Loucy (cell line): ENCODE data around the gene KRTAP19-2.

Experiments used
- EZH2phosphoT487 ChIP-seq: fragments of 200-600 bp; IDR thresholded peaks from 2 replicates; pipeline ENCODE4 v1.6.1; 2018; ENCODE audit warnings: antibody characterized with exemption, mild to moderate bottlenecking, moderate library complexity, borderline replicate concordance
- TF ChIP-seq, protein P1 (sequence below): fragments of 200-600 bp; sonication (generic); conservative IDR thresholded peaks from 2 replicates; pipeline ENCODE4 v1.5.1; 2014; ENCODE audit warnings: mild to moderate bottlenecking, antibody characterized with exemption, low read length

DNA sequence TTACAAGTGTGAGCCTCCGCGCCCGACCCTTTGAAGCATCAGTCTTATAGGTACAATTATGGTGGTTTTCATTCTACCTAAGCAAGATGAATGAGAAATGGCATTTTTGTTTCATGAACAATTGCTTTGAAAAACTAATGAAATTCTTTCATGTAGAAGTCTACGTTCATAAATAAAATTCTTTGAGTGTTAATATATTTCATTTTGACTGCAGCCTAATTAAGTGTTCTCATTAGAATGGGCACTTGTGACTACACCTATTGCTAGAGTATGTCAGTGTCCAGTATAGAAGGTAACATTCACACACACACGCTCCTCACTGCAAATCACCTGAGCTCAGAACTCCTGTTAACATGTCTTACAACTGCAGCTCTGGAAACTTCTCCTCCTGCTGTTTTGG lies 47.3 kb downstream of the KRTAP19-2 start, which contains the start of gene KRTAP15-1:
- TF ChIP-seq, protein P1, sequence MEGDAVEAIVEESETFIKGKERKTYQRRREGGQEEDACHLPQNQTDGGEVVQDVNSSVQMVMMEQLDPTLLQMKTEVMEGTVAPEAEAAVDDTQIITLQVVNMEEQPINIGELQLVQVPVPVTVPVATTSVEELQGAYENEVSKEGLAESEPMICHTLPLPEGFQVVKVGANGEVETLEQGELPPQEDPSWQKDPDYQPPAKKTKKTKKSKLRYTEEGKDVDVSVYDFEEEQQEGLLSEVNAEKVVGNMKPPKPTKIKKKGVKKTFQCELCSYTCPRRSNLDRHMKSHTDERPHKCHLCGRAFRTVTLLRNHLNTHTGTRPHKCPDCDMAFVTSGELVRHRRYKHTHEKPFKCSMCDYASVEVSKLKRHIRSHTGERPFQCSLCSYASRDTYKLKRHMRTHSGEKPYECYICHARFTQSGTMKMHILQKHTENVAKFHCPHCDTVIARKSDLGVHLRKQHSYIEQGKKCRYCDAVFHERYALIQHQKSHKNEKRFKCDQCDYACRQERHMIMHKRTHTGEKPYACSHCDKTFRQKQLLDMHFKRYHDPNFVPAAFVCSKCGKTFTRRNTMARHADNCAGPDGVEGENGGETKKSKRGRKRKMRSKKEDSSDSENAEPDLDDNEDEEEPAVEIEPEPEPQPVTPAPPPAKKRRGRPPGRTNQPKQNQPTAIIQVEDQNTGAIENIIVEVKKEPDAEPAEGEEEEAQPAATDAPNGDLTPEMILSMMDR: no peak
- no peak for TF ChIP-seq EZH2phosphoT487
